Lower leg skin (tissue), 3 donors: ENCODE data around the gene C2orf76.

Experiments used
- POLR2A ChIP-seq, 2 donors: fragments of 450-650 bp; IDR thresholded peaks; one replicate each; pipeline ENCODE4 v1.6.1; 2016 to 2017; ENCODE audit warnings: antibody characterized with exemption in 2 of 2, mild to moderate bottlenecking in 1 of 2, moderate library complexity in 1 of 2
- TF ChIP-seq, protein P1 (sequence below), 3 donors: fragments of 450-650 bp; IDR thresholded peaks; one replicate each; pipeline ENCODE4 v1.5.1; 2016; ENCODE audit warnings: antibody characterized with exemption in 3 of 3, mild to moderate bottlenecking in 3 of 3, moderate library complexity in 2 of 3

DNA sequence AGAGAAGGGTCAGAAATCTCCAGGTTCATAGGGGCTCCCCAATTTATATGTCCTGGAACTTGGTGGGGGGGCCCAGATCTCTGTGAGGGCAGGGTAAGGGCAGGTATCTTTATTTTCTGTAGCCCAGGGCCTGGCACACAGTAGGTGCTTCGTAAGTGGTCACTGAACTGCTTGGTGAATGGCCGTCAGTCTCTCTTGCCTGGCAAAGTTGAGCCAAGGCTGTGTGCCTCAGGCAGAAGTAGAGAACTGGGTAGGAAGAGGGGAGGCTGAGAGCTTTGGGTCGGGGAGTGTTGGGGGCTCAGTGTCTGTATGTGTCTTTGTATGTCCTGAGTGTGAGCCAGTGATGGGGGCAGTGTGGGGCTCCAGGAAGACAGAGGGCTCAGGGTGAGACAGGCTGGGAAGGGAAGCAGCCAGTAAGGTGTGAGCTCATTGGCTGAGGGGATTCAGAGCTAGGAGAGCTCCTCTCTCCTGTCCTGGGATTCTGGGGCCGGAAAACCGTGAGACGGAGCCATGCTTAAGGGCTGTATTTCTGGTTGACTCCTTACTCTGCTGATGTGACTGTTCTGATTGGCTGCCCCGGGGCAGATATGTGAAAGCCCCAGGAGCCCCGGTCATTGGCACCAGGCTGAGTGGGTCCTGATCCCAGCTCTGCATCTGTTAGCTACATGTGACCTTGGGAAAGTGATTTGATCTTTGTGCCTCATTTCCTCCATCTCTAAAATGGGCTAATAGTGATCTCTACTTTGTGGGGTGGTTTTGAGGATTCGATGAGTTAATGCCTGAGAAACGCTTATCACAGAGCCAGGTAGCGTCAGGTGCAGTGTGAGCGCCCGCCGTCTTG is 112.7 kb downstream of the C2orf76 start:
- TF ChIP-seq POLR2A (IDR thresholded peaks at IDR 0.05), result no peak
- TF ChIP-seq, protein P1, sequence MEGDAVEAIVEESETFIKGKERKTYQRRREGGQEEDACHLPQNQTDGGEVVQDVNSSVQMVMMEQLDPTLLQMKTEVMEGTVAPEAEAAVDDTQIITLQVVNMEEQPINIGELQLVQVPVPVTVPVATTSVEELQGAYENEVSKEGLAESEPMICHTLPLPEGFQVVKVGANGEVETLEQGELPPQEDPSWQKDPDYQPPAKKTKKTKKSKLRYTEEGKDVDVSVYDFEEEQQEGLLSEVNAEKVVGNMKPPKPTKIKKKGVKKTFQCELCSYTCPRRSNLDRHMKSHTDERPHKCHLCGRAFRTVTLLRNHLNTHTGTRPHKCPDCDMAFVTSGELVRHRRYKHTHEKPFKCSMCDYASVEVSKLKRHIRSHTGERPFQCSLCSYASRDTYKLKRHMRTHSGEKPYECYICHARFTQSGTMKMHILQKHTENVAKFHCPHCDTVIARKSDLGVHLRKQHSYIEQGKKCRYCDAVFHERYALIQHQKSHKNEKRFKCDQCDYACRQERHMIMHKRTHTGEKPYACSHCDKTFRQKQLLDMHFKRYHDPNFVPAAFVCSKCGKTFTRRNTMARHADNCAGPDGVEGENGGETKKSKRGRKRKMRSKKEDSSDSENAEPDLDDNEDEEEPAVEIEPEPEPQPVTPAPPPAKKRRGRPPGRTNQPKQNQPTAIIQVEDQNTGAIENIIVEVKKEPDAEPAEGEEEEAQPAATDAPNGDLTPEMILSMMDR (IDR thresholded peaks at IDR 0.05), result no peak
